ENCODE measurements around the gene TNC. TPM values are rescaled to one million over a fixed set of nuclear protein-coding genes. Genes with fewer than 3 reads are reported as not detected.

Gene TNC
- polyA plus RNA-seq, 6 donors from 2014 or later = not detected

DNA sequence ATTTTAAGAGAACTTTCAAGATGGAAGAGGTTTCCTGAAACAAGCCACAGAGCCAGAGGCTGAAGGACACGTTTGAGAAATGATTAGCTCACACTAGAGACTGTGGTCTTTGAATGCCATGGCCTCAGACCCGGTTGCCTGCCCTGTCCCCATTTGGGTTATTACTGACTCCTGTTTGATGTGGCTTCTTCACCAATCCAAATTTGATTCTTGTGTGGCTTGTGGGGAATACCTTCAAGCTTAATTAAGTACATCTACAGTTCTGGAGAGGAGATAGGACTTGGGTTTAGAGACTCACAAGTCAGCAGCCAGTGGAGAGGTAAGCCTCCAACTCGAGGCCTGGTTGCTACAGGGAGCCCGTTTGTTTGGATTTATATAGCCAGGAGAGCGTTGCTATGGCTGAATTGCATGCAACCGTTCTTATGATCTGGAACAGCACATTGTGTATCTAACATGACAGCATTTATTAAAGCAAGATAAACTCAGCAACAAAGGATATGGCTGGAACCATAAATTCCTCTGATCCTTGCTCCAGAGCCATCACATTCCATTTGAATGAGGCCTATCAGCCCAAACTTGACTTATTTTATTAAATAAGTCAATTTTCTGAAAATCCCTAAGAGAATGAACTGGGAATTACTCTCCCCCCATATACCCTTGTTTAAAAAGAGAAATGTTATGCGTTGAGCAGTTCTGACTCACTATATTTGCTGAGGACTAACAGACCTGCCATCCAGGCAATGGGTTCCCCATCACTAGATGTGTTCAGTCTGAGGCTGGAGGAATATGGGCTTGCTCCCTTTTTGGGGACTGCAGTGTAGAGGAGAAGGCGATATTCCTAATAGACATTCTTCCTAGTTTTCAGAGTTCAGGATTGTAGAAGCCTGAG is 99.2 kb downstream of the TNC start:
- Mint-ChIP-seq H3K4me1 (no peaks in the 10 kb centered on the region), H3K9me3 (no peaks in the 10 kb centered on the region)
- no peak for DNase-seq

DNA sequence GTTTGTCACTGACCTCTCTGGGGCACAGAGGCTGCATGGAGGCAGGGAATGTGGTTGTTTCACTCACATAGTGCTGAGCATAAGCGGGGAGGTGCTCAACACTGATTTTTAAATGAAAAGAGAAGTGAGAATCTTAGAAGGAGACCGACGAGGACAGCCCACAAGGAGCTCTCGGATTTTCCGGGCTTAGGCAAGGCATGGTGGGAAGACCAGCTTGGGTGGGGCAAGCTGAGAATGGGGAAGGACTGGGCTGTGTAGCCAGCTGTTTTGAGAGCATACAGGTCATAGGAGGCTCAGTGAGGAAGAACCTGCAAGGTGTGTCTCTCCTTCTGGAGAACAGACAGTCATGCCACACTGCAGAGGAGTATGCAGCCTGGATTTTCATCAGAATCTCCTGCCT is 101.6 kb downstream of the TNC start:
- Mint-ChIP-seq H3K27me3 (peaks cover 22 to 39% (median 31%) of the 10 kb centered on the region in 3 donors), H3K4me3 (no peak overlapping the region), H3K27ac (peak overlapping the region in 1 of 6 donors; percentile 10), H3K9me3 (no peaks in the 10 kb centered on the region), H3K4me1 (no peaks in the 10 kb centered on the region), H3K36me3 (no peaks in the 10 kb centered on the region)
- no peak for ATAC-seq (ENCODE audit: low read depth in 2 of 2)
- no peak for DNase-seq

More for the DNA sequence above, 99.2 kb downstream of the TNC start:
- H3K27ac Mint-ChIP-seq = no peak overlapping the region
- no peaks in the 10 kb centered on the region for H3K36me3 Mint-ChIP-seq
- ATAC-seq (ENCODE audit: low read depth in 2 of 2) = no peak
- H3K27me3 Mint-ChIP-seq = peaks cover 22 to 35% (median 29%) of the 10 kb centered on the region in 3 donors
- H3K4me3 Mint-ChIP-seq = no peak overlapping the region

DNA sequence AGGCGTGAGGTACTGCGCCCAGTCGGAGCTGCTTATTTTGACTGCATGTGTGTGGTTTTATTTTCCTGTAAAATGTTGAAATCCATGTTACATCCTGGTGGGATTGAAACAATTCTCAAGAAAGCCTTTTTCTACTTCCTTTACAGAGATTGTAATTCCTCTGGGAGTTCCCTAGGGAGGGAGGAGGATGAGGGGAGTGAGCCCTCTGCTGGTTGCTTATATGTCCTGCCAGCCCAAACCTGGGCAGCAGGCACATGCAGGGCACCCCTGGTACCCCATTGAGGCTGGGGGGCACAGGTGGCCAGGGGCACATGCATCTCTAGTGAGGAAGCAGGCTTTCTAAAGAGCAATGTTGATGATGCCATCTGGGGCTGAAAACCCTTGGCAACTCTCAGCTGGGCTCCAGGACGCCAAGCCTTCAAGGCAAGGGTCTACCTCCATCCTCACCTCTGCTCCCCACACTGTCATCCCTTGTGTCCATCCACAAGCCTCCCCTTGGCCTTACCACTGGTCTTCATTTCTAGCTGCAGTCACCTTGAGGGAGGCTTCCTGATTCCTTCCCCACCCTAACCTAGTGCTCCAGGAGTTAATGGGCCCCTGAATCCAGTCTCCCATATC is 102.8 kb downstream of the TNC start:
- DNase-seq = no peak
- ATAC-seq (ENCODE audit: low read depth in 2 of 2) = no peak
- H3K4me1 Mint-ChIP-seq = no peaks in the 10 kb centered on the region
- no peak overlapping the region for H3K4me3 Mint-ChIP-seq
- H3K9me3 Mint-ChIP-seq = no peaks in the 10 kb centered on the region
- no peak overlapping the region for H3K27ac Mint-ChIP-seq
- no peaks in the 10 kb centered on the region for H3K36me3 Mint-ChIP-seq
- H3K27me3 Mint-ChIP-seq = peaks cover 19 to 39% (median 25%) of the 10 kb centered on the region in 3 donors

DNA sequence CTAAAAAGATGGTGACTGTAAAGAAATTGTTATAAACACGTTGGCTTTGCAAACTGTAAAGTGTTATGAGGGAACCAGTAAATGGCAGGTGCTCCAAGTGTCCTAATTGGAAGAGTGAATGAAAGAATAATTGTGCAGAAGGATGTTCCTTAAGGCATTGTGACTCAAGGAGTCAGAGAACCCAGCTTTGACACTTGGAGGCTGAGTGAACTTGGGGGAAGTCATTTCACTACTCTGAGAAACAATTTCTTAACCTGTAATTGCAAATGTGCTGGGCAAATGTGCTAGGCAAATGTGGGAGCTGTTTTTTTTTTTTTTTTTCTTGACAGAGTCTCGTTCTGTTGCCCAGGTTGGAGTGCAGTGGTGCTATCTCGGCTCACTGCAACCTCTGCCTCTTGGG is 103.5 kb downstream of the TNC start:
- ATAC-seq (ENCODE audit: low read depth in 2 of 2) (no peak), DNase-seq (no peak)
- Mint-ChIP-seq H3K4me1 (no peaks in the 10 kb centered on the region), H3K27me3 (peaks cover 24 to 39% (median 25%) of the 10 kb centered on the region in 3 donors), H3K4me3 (no peak overlapping the region), H3K36me3 (no peaks in the 10 kb centered on the region), H3K9me3 (no peaks in the 10 kb centered on the region), H3K27ac (no peak overlapping the region)

DNA sequence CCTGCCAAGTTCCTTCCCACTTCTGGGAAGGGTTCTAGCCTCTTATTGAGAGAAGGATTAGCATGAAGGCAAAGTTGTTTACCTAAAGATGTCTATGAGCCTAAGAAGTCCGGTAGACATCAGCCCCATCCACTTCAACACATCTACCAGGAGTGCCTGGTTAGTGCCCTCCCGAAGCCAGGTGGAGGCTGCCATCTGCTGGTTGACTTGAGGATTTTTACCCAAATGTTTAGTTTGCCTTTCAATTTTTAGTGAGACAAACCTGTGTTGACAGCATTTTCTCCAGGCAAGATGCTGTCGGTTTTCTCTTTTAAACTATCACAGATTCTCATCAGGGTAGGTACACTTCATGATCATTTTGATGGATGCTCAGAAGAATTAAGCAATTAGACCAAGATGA is 104.0 kb downstream of the TNC start:
- Mint-ChIP-seq H3K9me3 (no peaks in the 10 kb centered on the region), H3K27ac (no peak overlapping the region), H3K27me3 (peaks cover 24 to 44% (median 25%) of the 10 kb centered on the region in 3 donors), H3K4me1 (no peaks in the 10 kb centered on the region), H3K36me3 (no peaks in the 10 kb centered on the region), H3K4me3 (no peak overlapping the region)
- peak; percentile 67 for DNase-seq
- ATAC-seq (ENCODE audit: low read depth in 2 of 2) = peak; percentile 65 to 82

DNA sequence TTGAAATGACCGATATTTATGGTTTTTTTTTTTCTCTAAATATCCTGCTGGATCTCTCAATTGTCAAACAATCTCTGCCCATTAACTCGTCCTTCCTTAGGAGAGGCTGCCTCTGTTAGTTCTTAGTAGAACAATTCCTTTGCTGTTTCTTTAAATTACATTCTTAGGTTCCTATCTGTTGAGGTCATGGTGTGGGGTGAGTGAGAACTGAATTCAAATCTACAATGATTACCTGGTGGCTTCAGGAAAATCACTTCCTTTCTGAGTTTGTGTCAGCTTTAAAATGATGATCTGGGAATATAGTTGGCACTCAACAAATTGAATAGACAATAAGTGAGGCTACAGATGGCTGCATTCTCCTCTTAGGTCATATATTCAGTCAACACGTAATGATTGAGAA is 105.5 kb downstream of the TNC start:
- Mint-ChIP-seq H3K4me3 (no peak overlapping the region), H3K27me3 (peaks cover 21 to 37% (median 24%) of the 10 kb centered on the region in 3 donors), H3K27ac (no peak overlapping the region), H3K4me1 (no peaks in the 10 kb centered on the region), H3K36me3 (no peaks in the 10 kb centered on the region), H3K9me3 (no peaks in the 10 kb centered on the region)
- ATAC-seq (ENCODE audit: low read depth in 2 of 2) (no peak), DNase-seq (no peak)

DNA sequence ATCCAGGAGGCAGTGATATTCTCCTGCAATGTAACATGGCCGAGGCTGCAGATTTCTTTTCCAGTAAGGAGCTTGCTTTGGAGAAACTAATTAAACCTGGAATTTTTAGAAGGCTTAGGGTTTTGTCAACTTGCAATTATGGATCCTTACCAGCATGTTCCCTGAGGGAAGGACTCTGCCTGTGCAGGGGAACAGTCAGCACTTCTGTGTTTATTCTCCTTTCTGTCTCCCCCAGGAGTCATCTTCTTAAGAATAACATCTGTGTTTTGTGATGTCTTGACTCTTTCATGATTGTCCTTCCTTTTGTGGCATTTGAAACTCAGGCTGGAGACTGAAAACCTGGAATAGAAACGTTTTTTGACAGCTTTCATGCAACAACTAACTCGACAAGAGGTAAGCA is 107.1 kb downstream of the TNC start:
- H3K4me1 Mint-ChIP-seq = no peaks in the 10 kb centered on the region
- H3K9me3 Mint-ChIP-seq = no peaks in the 10 kb centered on the region
- peak overlapping the region in 1 of 6 donors; percentile 49 for H3K27ac Mint-ChIP-seq
- no peaks in the 10 kb centered on the region for H3K36me3 Mint-ChIP-seq
- no peak overlapping the region for H3K4me3 Mint-ChIP-seq
- ATAC-seq (ENCODE audit: low read depth in 2 of 2) (no peak), DNase-seq (no peak)
- H3K27me3 Mint-ChIP-seq = peaks cover 18 to 24% (median 18%) of the 10 kb centered on the region in 3 donors

DNA sequence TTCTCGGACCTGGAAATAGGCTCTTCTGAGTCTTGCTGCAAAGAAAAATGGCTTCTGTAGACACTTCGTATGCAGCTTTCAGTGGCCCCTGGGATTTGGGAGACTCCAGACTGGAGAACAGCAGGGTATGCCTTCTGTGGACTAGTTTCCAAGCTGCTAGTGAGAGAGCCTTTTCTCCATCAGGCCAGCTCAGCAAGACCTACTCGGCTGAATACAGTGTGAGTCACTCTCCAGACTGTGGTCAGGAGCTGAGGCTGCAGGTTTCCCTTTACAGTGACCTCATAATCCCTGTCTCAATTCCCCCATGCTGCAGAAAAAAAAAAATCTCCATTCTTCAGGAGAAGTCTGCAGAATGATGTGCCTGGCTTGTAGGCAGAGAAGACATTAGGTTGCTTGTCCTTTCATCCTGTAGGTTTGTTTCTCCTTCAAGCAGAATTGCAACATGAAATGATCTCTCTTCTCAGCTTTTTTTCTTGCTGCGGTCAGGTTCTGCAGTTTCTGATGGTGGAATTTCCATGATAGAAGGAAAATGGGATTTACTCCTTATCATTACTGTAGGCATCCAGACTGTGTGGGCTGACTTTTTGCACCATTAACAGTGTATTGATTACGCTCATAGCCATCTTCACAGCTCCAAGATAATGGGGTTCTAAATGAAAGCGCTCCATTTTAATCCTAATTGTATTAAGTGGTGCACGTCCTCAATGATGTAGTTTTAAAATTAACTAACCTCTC is 109.3 kb downstream of the TNC start:
- ATAC-seq (ENCODE audit: low read depth in 2 of 2) (no peak), DNase-seq (no peak)
- Mint-ChIP-seq H3K36me3 (no peaks in the 10 kb centered on the region), H3K27me3 (peaks cover 22 to 30% (median 22%) of the 10 kb centered on the region in 3 donors), H3K4me1 (no peaks in the 10 kb centered on the region), H3K9me3 (no peaks in the 10 kb centered on the region), H3K27ac (no peak overlapping the region), H3K4me3 (no peak overlapping the region)

DNA sequence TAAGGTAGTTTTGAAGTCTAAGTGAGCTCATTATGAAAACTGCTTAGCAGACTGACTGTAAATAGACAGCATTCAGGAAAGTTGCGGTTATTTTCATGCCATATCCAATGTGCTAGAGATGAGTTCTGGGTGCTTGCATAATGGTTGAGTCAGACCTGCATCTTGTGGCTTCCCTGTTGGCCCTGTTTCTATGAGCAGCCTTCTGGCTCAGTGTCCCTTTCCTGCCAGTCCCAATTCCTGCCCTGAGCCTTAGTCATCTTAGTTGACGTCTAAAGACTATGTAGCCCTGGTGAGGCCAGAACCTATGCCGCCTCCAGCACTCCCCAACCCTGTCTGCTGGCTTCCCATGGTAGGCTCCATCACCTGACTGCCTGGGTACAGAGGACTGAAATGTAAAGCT is 111.3 kb downstream of the TNC start:
- ATAC-seq (ENCODE audit: low read depth in 2 of 2) (no peak), DNase-seq (no peak)
- Mint-ChIP-seq H3K27me3 (peaks cover 15 to 20% (median 16%) of the 10 kb centered on the region in 3 donors), H3K4me1 (no peaks in the 10 kb centered on the region), H3K4me3 (no peak overlapping the region), H3K27ac (no peak overlapping the region), H3K9me3 (no peaks in the 10 kb centered on the region), H3K36me3 (no peaks in the 10 kb centered on the region)

DNA sequence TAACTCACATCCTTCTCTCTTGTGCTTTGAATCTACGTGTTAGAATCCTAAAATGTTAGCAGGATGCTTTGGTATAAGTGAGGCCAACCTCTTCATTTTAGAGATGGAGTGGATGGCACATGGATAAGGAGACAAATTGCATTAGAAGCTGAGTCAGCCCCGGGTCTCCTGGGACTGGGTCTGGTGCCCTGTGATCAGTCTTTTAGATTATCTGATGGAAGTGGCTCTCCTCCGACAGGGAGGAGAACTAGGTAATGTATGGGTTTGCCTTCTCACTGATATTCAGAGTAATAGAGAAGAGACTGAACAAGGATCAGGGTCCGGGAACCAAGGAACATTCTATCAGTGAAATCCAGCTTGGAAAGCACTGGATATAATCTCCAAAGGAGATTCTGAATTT is 112.6 kb downstream of the TNC start:
- Mint-ChIP-seq H3K27ac (peak overlapping the region in 1 of 6 donors; percentile 11), H3K4me1 (no peaks in the 10 kb centered on the region), H3K27me3 (peaks cover 18 to 26% (median 20%) of the 10 kb centered on the region in 3 donors), H3K4me3 (no peak overlapping the region), H3K9me3 (no peaks in the 10 kb centered on the region), H3K36me3 (no peaks in the 10 kb centered on the region)
- ATAC-seq (ENCODE audit: low read depth in 2 of 2) = no peak
- DNase-seq = no peak

DNA sequence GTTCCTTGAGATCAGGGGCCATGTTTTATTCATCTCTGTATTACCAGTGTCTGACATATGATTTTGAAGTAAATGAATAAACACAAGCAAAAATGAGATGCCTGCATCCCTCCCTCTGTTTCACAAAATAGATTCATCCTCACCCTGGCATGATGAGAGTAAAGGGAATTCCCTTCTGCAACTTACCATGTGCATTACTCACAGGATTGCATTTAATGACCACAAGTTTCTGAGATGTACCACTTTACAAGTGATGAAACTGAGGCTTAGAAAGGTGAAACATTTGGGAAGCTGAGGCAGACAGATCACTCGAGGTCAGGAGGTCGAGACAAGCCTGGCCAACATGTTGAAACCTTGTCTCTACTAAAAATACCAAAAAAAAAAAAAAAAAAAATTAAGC is 113.4 kb downstream of the TNC start:
- DNase-seq (no peak), ATAC-seq (ENCODE audit: low read depth in 2 of 2) (no peak)
- no peaks in the 10 kb centered on the region for H3K36me3 Mint-ChIP-seq
- H3K4me1 Mint-ChIP-seq = no peaks in the 10 kb centered on the region
- peaks cover 16 to 28% (median 21%) of the 10 kb centered on the region in 3 donors for H3K27me3 Mint-ChIP-seq
- no peak overlapping the region for H3K4me3 Mint-ChIP-seq
- no peaks in the 10 kb centered on the region for H3K9me3 Mint-ChIP-seq
- H3K27ac Mint-ChIP-seq = no peak overlapping the region

DNA sequence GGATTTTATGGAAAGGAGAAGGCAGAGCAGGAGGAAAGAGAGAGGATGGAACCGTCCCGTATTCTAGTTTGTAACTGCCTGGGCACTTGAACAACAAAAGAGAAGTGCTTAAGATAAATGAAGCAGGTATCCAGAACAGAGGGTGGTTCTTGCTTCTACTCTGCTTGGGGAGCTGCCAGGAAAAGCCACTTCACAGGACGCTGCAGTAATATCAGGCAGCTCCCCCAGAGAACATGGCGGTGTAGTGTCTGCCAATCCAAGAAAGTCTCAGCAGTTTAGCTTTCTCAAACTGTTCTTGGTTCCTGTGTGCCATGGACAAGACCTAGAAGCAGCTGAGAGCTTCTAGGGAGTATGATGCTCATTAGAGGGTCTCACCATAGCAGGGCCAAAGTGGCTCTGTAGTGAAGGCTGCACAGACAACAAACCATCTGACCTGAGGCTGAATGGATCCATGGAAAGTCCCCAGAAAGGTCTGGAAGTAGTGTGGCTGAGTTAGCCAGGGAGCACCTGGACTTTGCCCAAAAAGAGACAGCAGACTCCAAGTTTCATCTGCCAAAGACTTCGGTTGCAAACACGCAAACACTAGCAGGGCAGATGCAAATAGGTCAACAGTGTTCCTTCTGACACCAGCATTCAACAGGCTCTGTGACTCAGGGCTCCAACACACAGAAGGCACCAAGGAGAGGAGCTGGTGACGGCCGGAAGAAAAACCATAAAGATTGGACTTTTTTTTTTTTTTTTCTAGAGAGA is 115.4 kb downstream of the TNC start:
- no peak overlapping the region for H3K4me3 Mint-ChIP-seq
- ATAC-seq (ENCODE audit: low read depth in 2 of 2) (no peak), DNase-seq (no peak)
- no peaks in the 10 kb centered on the region for H3K36me3 Mint-ChIP-seq
- H3K27ac Mint-ChIP-seq = no peak overlapping the region
- H3K27me3 Mint-ChIP-seq = peaks cover 17 to 26% (median 21%) of the 10 kb centered on the region in 3 donors
- H3K4me1 Mint-ChIP-seq = no peaks in the 10 kb centered on the region
- H3K9me3 Mint-ChIP-seq = no peaks in the 10 kb centered on the region

DNA sequence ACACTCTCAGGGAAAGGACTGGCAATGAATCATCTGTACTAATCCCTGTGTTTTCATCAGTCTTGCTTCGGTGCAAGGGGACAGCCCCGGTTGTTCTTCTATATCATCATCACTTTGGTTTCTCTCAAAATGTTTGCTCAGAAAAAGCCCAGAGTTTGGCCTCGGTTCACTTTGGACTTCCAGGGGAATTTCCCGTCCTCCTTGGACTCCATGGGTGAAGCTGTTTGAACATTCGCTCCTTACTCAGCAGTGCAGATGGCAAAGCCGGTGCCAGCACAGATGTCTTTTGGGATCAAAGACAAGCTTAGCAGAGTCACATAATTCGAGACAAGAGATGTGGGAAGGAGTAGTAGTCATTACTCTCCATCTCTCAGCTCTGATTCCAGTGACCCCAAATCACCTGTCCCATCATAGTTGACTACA is 117.7 kb downstream of the TNC start:
- ATAC-seq (ENCODE audit: low read depth in 2 of 2) (no peak), DNase-seq (no peak)
- H3K9me3 Mint-ChIP-seq = no peaks in the 10 kb centered on the region
- H3K27me3 Mint-ChIP-seq = peaks cover 12 to 19% (median 14%) of the 10 kb centered on the region in 3 donors
- H3K4me3 Mint-ChIP-seq = no peak overlapping the region
- no peaks in the 10 kb centered on the region for H3K36me3 Mint-ChIP-seq
- no peak overlapping the region for H3K27ac Mint-ChIP-seq
- H3K4me1 Mint-ChIP-seq = no peaks in the 10 kb centered on the region
